HCT116 (cell line): ENCODE data around the gene MBTD1. TPM values are rescaled to one million over a fixed set of nuclear protein-coding genes. Genes with fewer than 3 reads are reported as not detected.

Experiments used
- ATAC-seq: fragments of 200-7000 bp; cut with Tn5 transposase; 2 replicates; pipeline ENCODE4 v1.9.1; 2020; ENCODE audit warnings: mild to moderate bottlenecking, moderate library complexity
- BruUV-seq: library from RNA; stranded (reverse); fragments of 400-500 nt; replicated peaks from 2 replicates; lab custom pipeline; 2021; lab: Mats Ljungman, UMichigan
- CTCF ChIA-PET: fragments of 300-600 bp; sonication (Branson Sonifier 250); formaldehyde crosslinking; loops from one replicate; lab custom pipeline; 2021; ENCODE audit warnings: antibody characterized with exemption; lab: Charles Lee
- POLR2A ChIA-PET: fragments of 300-600, 350-600 bp; sonication (Branson Sonifier 250); formaldehyde crosslinking; loops from one replicate; lab custom pipeline; 2021; ENCODE audit warnings: antibody characterized with exemption; lab: Charles Lee
- RAD21 ChIA-PET, 2 experiments: fragments of 300-600 bp; sonication (Branson Sonifier 250); formaldehyde crosslinking; loops; one replicate each; lab custom pipeline; 2023; ENCODE audit warnings: low total read pairs in 2 of 2; ENCODE audit not compliant: uncharacterized antibody in 2 of 2, unreplicated experiment in 2 of 2, low non-redundant PET in 1 of 2; lab: Charles Lee
- DNase-seq: peaks from one replicate; pipeline ENCODE4 v3.0.0-alpha.2; 2010; ENCODE audit warnings: low read depth, low spot score
- H2AFZ ChIP-seq: fragments of 200-600 bp; shearing (Covaris generic), sonication (generic); 2 replicates; pipeline ENCODE4 v1.6.1; 2017; ENCODE audit warnings: low read depth, mixed run types, mixed read lengths, antibody characterized with exemption, low read length; ENCODE audit not compliant: poor library complexity, severe bottlenecking
- H3K27ac ChIP-seq: 2 replicates; pipeline ENCODE4 v1.5.1; 2012; ENCODE audit warnings: low read depth, low read length
- H3K27me3 ChIP-seq: fragments of 200-600 bp; sonication (generic); 2 replicates; pipeline ENCODE4 v1.6.1; 2016; ENCODE audit warnings: mixed run types, low read length, mixed read lengths; ENCODE audit not compliant: insufficient read depth
- H3K36me3 ChIP-seq, 2 experiments: fragments of 200-500 bp in 1 of 2; fragments of 200-600 bp in 1 of 2; sonication (Bioruptor generic) in 1 of 2; sonication (generic) in 1 of 2; 2 replicates each; pipeline versions ENCODE4 v1.5.1 to v1.6.1; 2014 to 2016; ENCODE audit warnings: low read length in 2 of 2, inconsistent platforms in 1 of 2, mixed read lengths in 1 of 2, mixed run types in 1 of 2; ENCODE audit not compliant: insufficient read depth in 2 of 2, control insufficient read depth in 1 of 2
- H3K4me1 ChIP-seq, 2 experiments: fragments of 200-600 bp in 1 of 2; sonication (generic) in 1 of 2; 2 replicates each; pipeline versions ENCODE4 v1.5.1 to v1.6.1; 2012 to 2017; ENCODE audit warnings: low read length in 2 of 2, inconsistent platforms in 1 of 2, mild to moderate bottlenecking in 1 of 2, mixed read lengths in 1 of 2, mixed run types in 1 of 2, moderate library complexity in 1 of 2; ENCODE audit not compliant: insufficient read depth in 2 of 2, control insufficient read depth in 1 of 2
- H3K4me2 ChIP-seq: fragments of 200-600 bp; sonication (generic); 2 replicates; pipeline ENCODE4 v1.6.1; 2017; ENCODE audit warnings: mixed run types, low read length, mixed read lengths
- H3K4me3 ChIP-seq, 2 experiments: fragments of 200-600 bp in 1 of 2; sonication (generic) in 1 of 2; replicated peaks in 1 of 2; 2 replicates each; pipeline ENCODE4 v1.5.1; 2011 to 2016; ENCODE audit warnings: low read length in 2 of 2, control low read depth in 1 of 2, low read depth in 1 of 2, mild to moderate bottlenecking in 1 of 2, mixed read lengths in 1 of 2, mixed run types in 1 of 2
- H3K79me2 ChIP-seq: fragments of 200-600 bp; sonication (generic); 2 replicates; pipeline ENCODE4 v1.6.1; 2017; ENCODE audit warnings: mild to moderate bottlenecking, mixed run types, low read length, moderate library complexity, mixed read lengths; ENCODE audit not compliant: insufficient read depth
- H3K9ac ChIP-seq: fragments of 200-600 bp; sonication (generic); 2 replicates; pipeline ENCODE4 v1.6.1; 2016; ENCODE audit warnings: low read length, mixed read lengths
- H3K9me2 ChIP-seq: fragments of 200-600 bp; sonication (generic), shearing (Covaris generic); 2 replicates; pipeline ENCODE4 v1.6.1; 2017; ENCODE audit warnings: mixed run types, mild to moderate bottlenecking, moderate library complexity; ENCODE audit not compliant: insufficient read depth
- H3K9me3 ChIP-seq, 2 experiments: fragments of 200-500 bp in 1 of 2; fragments of 200-600 bp in 1 of 2; sonication (Bioruptor generic) in 1 of 2; sonication (generic) in 1 of 2; 2 replicates each; pipeline ENCODE4 v1.6.1; 2014 to 2017; ENCODE audit warnings: low read length in 2 of 2, mixed read lengths in 2 of 2, inconsistent platforms in 1 of 2, low read depth in 1 of 2, mild to moderate bottlenecking in 1 of 2, mixed run types in 1 of 2, moderate library complexity in 1 of 2; ENCODE audit not compliant: control insufficient read depth in 1 of 2, insufficient read depth in 1 of 2
- H4K20me1 ChIP-seq: fragments of 200-600 bp; sonication (generic), shearing (Covaris generic); 2 replicates; pipeline ENCODE4 v1.6.1; 2017; ENCODE audit warnings: mixed run types, mild to moderate bottlenecking, moderate library complexity; ENCODE audit not compliant: insufficient read depth
- SIN3A ChIP-seq: IDR thresholded peaks from 2 replicates; pipeline ENCODE4 v1.6.1; 2012; ENCODE audit warnings: low read depth
- intact Hi-C: fragments of 100-400 bp; cut with micrococcal nuclease; formaldehyde crosslinking; loops from 2 replicates; pipeline ENCODE4 v1.10.0; 2022
- total RNA-seq: library from RNA; stranded (reverse); gene quantifications from one replicate; pipeline ENCODE4 v1.2.1, GENCODE V29; 2021; ENCODE audit not compliant: unreplicated experiment
- TF ChIP-seq, protein P1 (sequence below): IDR thresholded peaks from 2 replicates; pipeline ENCODE4 v1.6.1; 2011; ENCODE audit warnings: mild to moderate bottlenecking, low read length, moderate library complexity; ENCODE audit not compliant: insufficient replicate concordance; ENCODE audit errors: extremely low read depth

MBTD1 gene
- total RNA-seq, 1 experiment from 2014 or later, result 27.3 TPM

DNA sequence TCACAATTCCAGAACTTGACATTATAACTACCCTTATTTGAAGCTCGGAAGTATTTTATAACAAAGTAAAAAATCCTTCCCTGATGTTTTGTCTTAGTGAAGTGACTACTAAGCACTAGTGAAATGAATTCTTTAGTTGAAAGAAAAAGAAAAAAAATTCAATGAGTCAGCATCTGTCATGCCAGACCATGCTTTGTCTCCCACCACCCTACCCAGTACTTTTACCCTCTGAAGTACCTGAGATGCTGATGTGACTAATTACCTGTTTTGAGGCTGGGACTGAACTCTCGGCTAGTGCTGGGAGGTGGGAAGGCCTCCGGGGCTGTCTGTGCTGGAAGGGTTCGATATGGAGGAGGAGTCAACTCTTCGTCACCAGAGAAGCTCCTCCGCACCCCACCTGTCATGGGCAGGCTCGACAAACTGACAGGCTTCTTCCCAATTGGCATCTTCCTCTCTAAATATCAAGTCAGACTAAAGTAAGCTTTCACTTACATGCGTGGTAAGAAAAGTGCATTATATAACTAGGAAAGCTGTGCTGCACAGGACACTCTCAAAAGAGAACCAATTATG lies 74.0 kb downstream of the MBTD1 start:
- no peak for TF ChIP-seq SIN3A
- no peak overlapping the region for H3K4me2 ChIP-seq
- H3K9me2 ChIP-seq, result no peaks in the 10 kb centered on the region
- no peaks in the 10 kb centered on the region for H3K9me3 ChIP-seq
- no peak overlapping the region for H3K27ac ChIP-seq
- H3K4me1 ChIP-seq, result no peaks in the 10 kb centered on the region
- no peak for ATAC-seq
- intact Hi-C loops, result no loop called here
- no peak overlapping the region for H2AFZ ChIP-seq
- no peaks in the 10 kb centered on the region; the same call in 1 of the 2 replicates for H3K79me2 ChIP-seq
- ChIA-PET CTCF (interaction anchor here (0.9 kb wide), 1 partner anchor 185 kb away, joined by 3 read pairs; no protein-coding TSS in a partner anchor), RAD21 (no interaction called here), POLR2A (interaction anchor here (0.7 to 1.2 kb wide), 2 partner anchors 15 to 16 kb away, joined by 3 read pairs; no protein-coding TSS in a partner anchor)
- BruUV-seq, result no TSS peak
- no peak overlapping the region for H3K9ac ChIP-seq
- no peak overlapping the region for H3K4me3 ChIP-seq
- DNase-seq, result no peak
- H3K36me3 ChIP-seq, result peaks cover 37 to 47% of the 10 kb centered on the region in 2 experiments; a peak in 3 of 4 replicates
- H4K20me1 ChIP-seq, result no peaks in the 10 kb centered on the region
- no peaks in the 10 kb centered on the region for H3K27me3 ChIP-seq

DNA sequence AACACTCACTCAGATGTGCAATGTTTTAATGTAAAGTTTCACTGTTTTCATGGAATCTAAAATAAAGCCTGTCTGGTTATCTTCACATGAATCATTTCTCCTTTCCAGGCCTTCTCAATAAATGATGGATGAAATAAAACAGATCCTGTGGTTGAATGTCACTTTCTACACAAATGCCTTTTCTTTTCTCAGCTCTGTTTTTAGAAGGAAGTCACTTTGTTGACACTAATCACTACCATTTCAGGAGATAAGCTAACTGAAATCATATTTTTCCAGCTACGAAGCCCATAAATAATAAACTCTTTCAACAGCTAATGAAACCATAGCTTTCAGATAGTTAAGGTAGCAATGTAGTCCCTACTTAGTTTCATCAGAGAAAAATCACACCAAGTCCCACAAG lies 75.7 kb downstream of the MBTD1 start:
- intact Hi-C loops, result no loop called here

More for the DNA sequence above, 75.7 kb downstream of the MBTD1 start:
- peaks cover 39 to 41% of the 10 kb centered on the region in 2 experiments; a peak in 3 of 4 replicates for H3K36me3 ChIP-seq
- no peak overlapping the region for H3K9ac ChIP-seq
- H3K27ac ChIP-seq, result no peak overlapping the region
- RAD21 ChIA-PET, result no interaction called here
- H3K79me2 ChIP-seq, result no peaks in the 10 kb centered on the region; the same call in 1 of the 2 replicates
- no peak for DNase-seq
- no peak for ATAC-seq
- no peaks in the 10 kb centered on the region for H3K9me2 ChIP-seq
- no peaks in the 10 kb centered on the region for H4K20me1 ChIP-seq
- CTCF ChIA-PET, result no interaction called here
- POLR2A ChIA-PET, result no interaction called here
- H3K9me3 ChIP-seq, result no peaks in the 10 kb centered on the region
- BruUV-seq, result no TSS peak
- H2AFZ ChIP-seq, result no peak overlapping the region
- TF ChIP-seq, protein P1, sequence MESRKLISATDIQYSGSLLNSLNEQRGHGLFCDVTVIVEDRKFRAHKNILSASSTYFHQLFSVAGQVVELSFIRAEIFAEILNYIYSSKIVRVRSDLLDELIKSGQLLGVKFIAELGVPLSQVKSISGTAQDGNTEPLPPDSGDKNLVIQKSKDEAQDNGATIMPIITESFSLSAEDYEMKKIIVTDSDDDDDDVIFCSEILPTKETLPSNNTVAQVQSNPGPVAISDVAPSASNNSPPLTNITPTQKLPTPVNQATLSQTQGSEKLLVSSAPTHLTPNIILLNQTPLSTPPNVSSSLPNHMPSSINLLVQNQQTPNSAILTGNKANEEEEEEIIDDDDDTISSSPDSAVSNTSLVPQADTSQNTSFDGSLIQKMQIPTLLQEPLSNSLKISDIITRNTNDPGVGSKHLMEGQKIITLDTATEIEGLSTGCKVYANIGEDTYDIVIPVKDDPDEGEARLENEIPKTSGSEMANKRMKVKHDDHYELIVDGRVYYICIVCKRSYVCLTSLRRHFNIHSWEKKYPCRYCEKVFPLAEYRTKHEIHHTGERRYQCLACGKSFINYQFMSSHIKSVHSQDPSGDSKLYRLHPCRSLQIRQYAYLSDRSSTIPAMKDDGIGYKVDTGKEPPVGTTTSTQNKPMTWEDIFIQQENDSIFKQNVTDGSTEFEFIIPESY, result no peak
- no peaks in the 10 kb centered on the region for H3K4me1 ChIP-seq
- H3K4me3 ChIP-seq, result no peak overlapping the region
- no peak overlapping the region for H3K4me2 ChIP-seq
- no peaks in the 10 kb centered on the region for H3K27me3 ChIP-seq
